HCT116 (cell line): ENCODE measurements around the gene SPARCL1. TPM values are rescaled to one million over a fixed set of nuclear protein-coding genes. Genes with fewer than 3 reads are reported as not detected.

Experiments
- ATAC-seq: fragments of 200-7000 bp; cut with Tn5 transposase; 2 replicates; pipeline ENCODE4 v1.9.1; 2020; ENCODE audit warnings: mild to moderate bottlenecking, moderate library complexity
- BruUV-seq: library from RNA; stranded (reverse); fragments of 400-500 nt; replicated peaks from 2 replicates; lab custom pipeline; 2021; lab: Mats Ljungman, UMichigan
- CTCF ChIA-PET: fragments of 300-600 bp; sonication (Branson Sonifier 250); formaldehyde crosslinking; loops from one replicate; lab custom pipeline; 2021; ENCODE audit warnings: antibody characterized with exemption; lab: Charles Lee
- POLR2A ChIA-PET: fragments of 300-600, 350-600 bp; sonication (Branson Sonifier 250); formaldehyde crosslinking; loops from one replicate; lab custom pipeline; 2021; ENCODE audit warnings: antibody characterized with exemption; lab: Charles Lee
- RAD21 ChIA-PET, 2 experiments: fragments of 300-600 bp; sonication (Branson Sonifier 250); formaldehyde crosslinking; loops; one replicate each; lab custom pipeline; 2023; ENCODE audit warnings: low total read pairs in 2 of 2; ENCODE audit not compliant: uncharacterized antibody in 2 of 2, unreplicated experiment in 2 of 2, low non-redundant PET in 1 of 2; lab: Charles Lee
- DNase-seq: peaks from one replicate; pipeline ENCODE4 v3.0.0-alpha.2; 2010; ENCODE audit warnings: low read depth, low spot score
- H2AFZ ChIP-seq: fragments of 200-600 bp; shearing (Covaris generic), sonication (generic); 2 replicates; pipeline ENCODE4 v1.6.1; 2017; ENCODE audit warnings: low read depth, mixed run types, mixed read lengths, antibody characterized with exemption, low read length; ENCODE audit not compliant: poor library complexity, severe bottlenecking
- H3K27ac ChIP-seq: 2 replicates; pipeline ENCODE4 v1.5.1; 2012; ENCODE audit warnings: low read depth, low read length
- H3K27me3 ChIP-seq: fragments of 200-600 bp; sonication (generic); 2 replicates; pipeline ENCODE4 v1.6.1; 2016; ENCODE audit warnings: mixed run types, low read length, mixed read lengths; ENCODE audit not compliant: insufficient read depth
- H3K36me3 ChIP-seq, 2 experiments: fragments of 200-500 bp in 1 of 2; fragments of 200-600 bp in 1 of 2; sonication (Bioruptor generic) in 1 of 2; sonication (generic) in 1 of 2; 2 replicates each; pipeline versions ENCODE4 v1.5.1 to v1.6.1; 2014 to 2016; ENCODE audit warnings: low read length in 2 of 2, inconsistent platforms in 1 of 2, mixed read lengths in 1 of 2, mixed run types in 1 of 2; ENCODE audit not compliant: insufficient read depth in 2 of 2, control insufficient read depth in 1 of 2
- H3K4me1 ChIP-seq, 2 experiments: fragments of 200-600 bp in 1 of 2; sonication (generic) in 1 of 2; 2 replicates each; pipeline versions ENCODE4 v1.5.1 to v1.6.1; 2012 to 2017; ENCODE audit warnings: low read length in 2 of 2, inconsistent platforms in 1 of 2, mild to moderate bottlenecking in 1 of 2, mixed read lengths in 1 of 2, mixed run types in 1 of 2, moderate library complexity in 1 of 2; ENCODE audit not compliant: insufficient read depth in 2 of 2, control insufficient read depth in 1 of 2
- H3K4me2 ChIP-seq: fragments of 200-600 bp; sonication (generic); 2 replicates; pipeline ENCODE4 v1.6.1; 2017; ENCODE audit warnings: mixed run types, low read length, mixed read lengths
- H3K4me3 ChIP-seq, 2 experiments: fragments of 200-600 bp in 1 of 2; sonication (generic) in 1 of 2; replicated peaks in 1 of 2; 2 replicates each; pipeline ENCODE4 v1.5.1; 2011 to 2016; ENCODE audit warnings: low read length in 2 of 2, control low read depth in 1 of 2, low read depth in 1 of 2, mild to moderate bottlenecking in 1 of 2, mixed read lengths in 1 of 2, mixed run types in 1 of 2
- H3K79me2 ChIP-seq: fragments of 200-600 bp; sonication (generic); 2 replicates; pipeline ENCODE4 v1.6.1; 2017; ENCODE audit warnings: mild to moderate bottlenecking, mixed run types, low read length, moderate library complexity, mixed read lengths; ENCODE audit not compliant: insufficient read depth
- H3K9ac ChIP-seq: fragments of 200-600 bp; sonication (generic); 2 replicates; pipeline ENCODE4 v1.6.1; 2016; ENCODE audit warnings: low read length, mixed read lengths
- H3K9me2 ChIP-seq: fragments of 200-600 bp; sonication (generic), shearing (Covaris generic); 2 replicates; pipeline ENCODE4 v1.6.1; 2017; ENCODE audit warnings: mixed run types, mild to moderate bottlenecking, moderate library complexity; ENCODE audit not compliant: insufficient read depth
- H3K9me3 ChIP-seq, 2 experiments: fragments of 200-500 bp in 1 of 2; fragments of 200-600 bp in 1 of 2; sonication (Bioruptor generic) in 1 of 2; sonication (generic) in 1 of 2; 2 replicates each; pipeline ENCODE4 v1.6.1; 2014 to 2017; ENCODE audit warnings: low read length in 2 of 2, mixed read lengths in 2 of 2, inconsistent platforms in 1 of 2, low read depth in 1 of 2, mild to moderate bottlenecking in 1 of 2, mixed run types in 1 of 2, moderate library complexity in 1 of 2; ENCODE audit not compliant: control insufficient read depth in 1 of 2, insufficient read depth in 1 of 2
- H4K20me1 ChIP-seq: fragments of 200-600 bp; sonication (generic), shearing (Covaris generic); 2 replicates; pipeline ENCODE4 v1.6.1; 2017; ENCODE audit warnings: mixed run types, mild to moderate bottlenecking, moderate library complexity; ENCODE audit not compliant: insufficient read depth
- CTCF ChIP-seq, 3 experiments: fragments of 200-600 bp in 1 of 3; sonication (generic) in 1 of 3; IDR thresholded peaks in 2 of 3; conservative IDR thresholded peaks in 1 of 3; 2 replicates each; pipeline ENCODE4 v1.5.1; 2012 to 2017; ENCODE audit warnings: low read depth in 2 of 3, low read length in 2 of 3, antibody characterized with exemption in 1 of 3, borderline replicate concordance in 1 of 3, control low read depth in 1 of 3, mild to moderate bottlenecking in 1 of 3, mixed read lengths in 1 of 3, mixed run types in 1 of 3, moderate library complexity in 1 of 3; ENCODE audit not compliant: insufficient read depth in 1 of 3
- EZH2 ChIP-seq: fragments of 200-600 bp; sonication (generic); IDR thresholded peaks from 2 replicates; pipeline ENCODE4 v1.6.1; 2017; ENCODE audit warnings: antibody characterized with exemption, mixed run types
- FOSL1 ChIP-seq: IDR thresholded peaks from 2 replicates; pipeline ENCODE4 v1.6.1; 2012; ENCODE audit warnings: low read depth
- MAX ChIP-seq: IDR thresholded peaks from 2 replicates; pipeline ENCODE4 v1.6.1; 2012
- POLR2A ChIP-seq: IDR thresholded peaks from 2 replicates; pipeline ENCODE4 v1.7.0; 2011; ENCODE audit warnings: borderline replicate concordance; ENCODE audit not compliant: insufficient read depth, insufficient read length; ENCODE audit errors: extremely low read depth
- RAD21 ChIP-seq: IDR thresholded peaks from 2 replicates; pipeline ENCODE4 v1.6.1; 2012; ENCODE audit warnings: low read depth, mild to moderate bottlenecking
- SIN3A ChIP-seq: IDR thresholded peaks from 2 replicates; pipeline ENCODE4 v1.6.1; 2012; ENCODE audit warnings: low read depth
- ZFX ChIP-seq: fragments of 450-650 bp; IDR thresholded peaks from 2 replicates; pipeline ENCODE4 v1.6.1; 2017
- intact Hi-C: fragments of 100-400 bp; cut with micrococcal nuclease; formaldehyde crosslinking; loops from 2 replicates; pipeline ENCODE4 v1.10.0; 2022
- total RNA-seq: library from RNA; stranded (reverse); gene quantifications from one replicate; pipeline ENCODE4 v1.2.1, GENCODE V29; 2021; ENCODE audit not compliant: unreplicated experiment

Gene SPARCL1
- total RNA-seq, 1 experiment from 2014 or later: 0.96 TPM

- H3K27ac ChIP-seq: no peak overlapping the region
- ChIA-PET RAD21 (no interaction called here), CTCF (no interaction called here), POLR2A (interaction anchor here (0.6 kb wide), 1 partner anchor 198 kb away, joined by 3 read pairs; no protein-coding TSS in a partner anchor)
- no peaks in the 10 kb centered on the region for H3K36me3 ChIP-seq
- H3K4me1 ChIP-seq: peaks cover 8 to 13% of the 10 kb centered on the region in 2 experiments; a peak in 3 of 4 replicates
- no peak overlapping the region for H2AFZ ChIP-seq
- 0 out of 2 replicates have a peak, but pooled peaks cover 3% of the 10 kb centered on the region for H4K20me1 ChIP-seq
- H3K4me3 ChIP-seq: no peak overlapping the region
- DNase-seq (no peak), ATAC-seq (no peak)
- H3K9ac ChIP-seq: no peak overlapping the region
- intact Hi-C loops: no loop called here
- H3K4me2 ChIP-seq: no peak overlapping the region
- TF ChIP-seq CTCF (IDR thresholded peaks at IDR 0.05 in 2 of 3, conservative IDR thresholded peaks at IDR 0.05 in 1 of 3; ENCODE audit: borderline replicate concordance in 1 of 3, insufficient read depth in 1 of 3, low read depth in 2 of 3, low read length in 2 of 3): no peak
- no peak for TF ChIP-seq MAX
- no TSS peak for BruUV-seq
- peaks cover 85% of the 10 kb centered on the region for H3K79me2 ChIP-seq
- no peaks in the 10 kb centered on the region for H3K27me3 ChIP-seq
- H3K9me3 ChIP-seq: no peaks in the 10 kb centered on the region
- no peaks in the 10 kb centered on the region for H3K9me2 ChIP-seq
These were observed 101.7 kb downstream of the SPARCL1 start for GRCh38 chr4:87427518-87427868.

GRCh38 chr4:87426865-87427517, 102.2 kb downstream of the SPARCL1 start:
- no peak overlapping the region for H2AFZ ChIP-seq
- no peak overlapping the region for H3K4me3 ChIP-seq
- H3K79me2 ChIP-seq: peaks cover 80% of the 10 kb centered on the region
- H4K20me1 ChIP-seq: no peaks in the 10 kb centered on the region
- no peaks in the 10 kb centered on the region for H3K27me3 ChIP-seq
- H3K27ac ChIP-seq: no peak overlapping the region
- H3K9me3 ChIP-seq: no peaks in the 10 kb centered on the region
- BruUV-seq: no TSS peak
- no peaks in the 10 kb centered on the region for H3K9me2 ChIP-seq
- H3K4me2 ChIP-seq: no peak overlapping the region
- H3K36me3 ChIP-seq: no peaks in the 10 kb centered on the region
- ATAC-seq (no peak), DNase-seq (no peak)
- H3K9ac ChIP-seq: no peak overlapping the region
- peaks cover 8 to 14% of the 10 kb centered on the region in 2 experiments; a peak in 3 of 4 replicates for H3K4me1 ChIP-seq
- ChIA-PET RAD21 (no interaction called here), CTCF (no interaction called here), POLR2A (interaction anchor here (0.6 kb wide), 1 partner anchor 197 kb away, joined by 3 read pairs; no protein-coding TSS in a partner anchor)
- TF ChIP-seq POLR2A: no peak
- no peak for TF ChIP-seq FOSL1
- TF ChIP-seq SIN3A: no peak
- TF ChIP-seq CTCF (IDR thresholded peaks at IDR 0.05 in 2 of 3, conservative IDR thresholded peaks at IDR 0.05 in 1 of 3; ENCODE audit: borderline replicate concordance in 1 of 3, insufficient read depth in 1 of 3, low read depth in 2 of 3, low read length in 2 of 3): no peak
- TF ChIP-seq ZFX: no peak
- no peak for TF ChIP-seq RAD21
- TF ChIP-seq MAX: no peak
- no peak for TF ChIP-seq EZH2
- intact Hi-C loops: no loop called here
